Fibroblast of lung (primary cell): ENCODE results near the gene TUBGCP5.

ENCODE experiments used
- EZH2 ChIP-seq: IDR thresholded peaks from 2 replicates; pipeline ENCODE4 v1.5.1; 2012; ENCODE audit warnings: low read length, control low read depth, mild to moderate bottlenecking; ENCODE audit errors: missing control alignments
- TF ChIP-seq, protein P1 (sequence below), 2 donors: IDR thresholded peaks in 1 of 2; conservative IDR thresholded peaks in 1 of 2; 1 replicate in 1 of 2; 2 replicates in 1 of 2; pipeline ENCODE4 v1.5.1; 2011 to 2012; ENCODE audit warnings: low read length in 2 of 2, control low read depth in 1 of 2, inconsistent platforms in 1 of 2, low read depth in 1 of 2, mild to moderate bottlenecking in 1 of 2

DNA sequence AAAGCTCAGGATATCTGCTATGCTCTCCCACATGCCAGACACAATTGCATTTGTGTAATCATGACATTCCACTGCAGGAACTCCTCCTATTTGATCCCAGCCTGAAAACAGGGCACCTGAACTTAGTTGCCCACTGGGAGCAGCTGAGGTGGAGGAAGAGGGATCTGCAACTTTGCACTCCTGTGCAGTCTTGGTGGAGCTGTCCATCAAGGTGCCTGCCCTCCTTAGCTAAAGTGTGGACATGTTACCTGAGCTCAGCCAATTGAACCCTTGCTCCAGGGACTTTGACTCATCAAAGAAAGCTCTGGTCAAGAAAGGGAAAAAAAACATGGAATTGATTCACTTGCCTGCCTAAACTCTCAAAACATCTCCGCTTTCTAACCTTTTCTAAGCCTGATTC is 33.3 kb upstream of the TUBGCP5 start:
- TF ChIP-seq, protein P1, sequence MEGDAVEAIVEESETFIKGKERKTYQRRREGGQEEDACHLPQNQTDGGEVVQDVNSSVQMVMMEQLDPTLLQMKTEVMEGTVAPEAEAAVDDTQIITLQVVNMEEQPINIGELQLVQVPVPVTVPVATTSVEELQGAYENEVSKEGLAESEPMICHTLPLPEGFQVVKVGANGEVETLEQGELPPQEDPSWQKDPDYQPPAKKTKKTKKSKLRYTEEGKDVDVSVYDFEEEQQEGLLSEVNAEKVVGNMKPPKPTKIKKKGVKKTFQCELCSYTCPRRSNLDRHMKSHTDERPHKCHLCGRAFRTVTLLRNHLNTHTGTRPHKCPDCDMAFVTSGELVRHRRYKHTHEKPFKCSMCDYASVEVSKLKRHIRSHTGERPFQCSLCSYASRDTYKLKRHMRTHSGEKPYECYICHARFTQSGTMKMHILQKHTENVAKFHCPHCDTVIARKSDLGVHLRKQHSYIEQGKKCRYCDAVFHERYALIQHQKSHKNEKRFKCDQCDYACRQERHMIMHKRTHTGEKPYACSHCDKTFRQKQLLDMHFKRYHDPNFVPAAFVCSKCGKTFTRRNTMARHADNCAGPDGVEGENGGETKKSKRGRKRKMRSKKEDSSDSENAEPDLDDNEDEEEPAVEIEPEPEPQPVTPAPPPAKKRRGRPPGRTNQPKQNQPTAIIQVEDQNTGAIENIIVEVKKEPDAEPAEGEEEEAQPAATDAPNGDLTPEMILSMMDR (conservative IDR thresholded peaks at IDR 0.05 in 1 of 2, IDR thresholded peaks at IDR 0.05 in 1 of 2; ENCODE audit: low read depth in 1 of 2, low read length in 2 of 2): no peak
- TF ChIP-seq EZH2: no peak
